IPS-NIHi11 (cell line): ENCODE results near the gene FBF1.
"Not testable (repeated sequence)": the region's sequence is repeated elsewhere in the genome, so short reads cannot be mapped to it uniquely, and the experiment has no call there.

Source experiments
- DNase-seq: peaks from one replicate; pipeline ENCODE4 v3.0.0; 2012; ENCODE audit warnings: mixed read lengths, low spot score

The FBF1 gene, protein sequence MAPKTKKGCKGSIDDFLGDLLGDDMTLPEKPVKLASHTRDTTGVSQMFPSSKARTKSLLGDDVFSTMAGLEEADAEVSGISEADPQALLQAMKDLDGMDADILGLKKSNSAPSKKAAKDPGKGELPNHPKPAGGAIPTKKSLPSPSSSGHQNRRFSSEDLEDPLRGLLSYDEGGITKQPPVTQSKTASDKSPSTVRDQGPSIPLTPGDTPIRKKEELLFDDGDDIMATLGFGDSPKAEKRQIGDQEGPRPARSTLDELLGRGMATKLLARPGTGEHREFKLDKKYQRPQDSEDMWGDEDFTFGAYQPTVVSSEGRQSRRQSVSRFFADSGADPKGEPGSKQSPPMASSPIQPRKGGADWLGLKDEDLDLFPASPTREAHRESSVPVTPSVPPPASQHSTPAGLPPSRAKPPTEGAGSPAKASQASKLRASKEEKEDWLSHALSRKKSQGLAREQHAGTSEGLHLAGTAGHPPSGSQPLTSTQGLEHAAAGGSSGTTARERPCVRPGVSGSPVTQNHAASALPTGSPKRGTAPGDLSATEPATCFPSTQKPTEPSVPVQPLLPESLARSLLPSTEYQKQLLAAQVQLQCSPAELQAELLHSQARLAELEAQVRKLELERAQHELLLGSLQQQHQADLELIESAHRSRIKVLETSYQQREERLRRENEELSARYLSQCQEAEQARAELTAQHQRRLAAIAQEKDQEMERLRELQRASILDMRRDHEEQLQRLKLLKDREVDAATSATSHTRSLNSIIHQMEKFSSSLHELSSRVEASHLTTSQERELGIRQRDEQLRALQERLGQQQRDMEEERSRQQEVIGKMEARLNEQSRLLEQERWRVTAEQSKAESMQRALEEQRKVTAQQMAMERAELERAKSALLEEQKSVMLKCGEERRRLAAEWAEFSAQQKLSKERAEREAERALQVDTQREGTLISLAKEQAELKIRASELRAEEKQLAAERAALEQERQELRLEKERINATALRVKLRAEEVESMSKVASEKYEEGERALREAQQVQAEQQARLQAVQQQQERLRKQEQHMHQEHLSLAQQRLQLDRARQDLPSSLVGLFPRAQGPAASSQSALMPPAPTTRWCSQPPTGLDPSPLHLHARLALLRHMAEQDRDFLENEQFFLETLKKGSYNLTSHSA

DNA sequence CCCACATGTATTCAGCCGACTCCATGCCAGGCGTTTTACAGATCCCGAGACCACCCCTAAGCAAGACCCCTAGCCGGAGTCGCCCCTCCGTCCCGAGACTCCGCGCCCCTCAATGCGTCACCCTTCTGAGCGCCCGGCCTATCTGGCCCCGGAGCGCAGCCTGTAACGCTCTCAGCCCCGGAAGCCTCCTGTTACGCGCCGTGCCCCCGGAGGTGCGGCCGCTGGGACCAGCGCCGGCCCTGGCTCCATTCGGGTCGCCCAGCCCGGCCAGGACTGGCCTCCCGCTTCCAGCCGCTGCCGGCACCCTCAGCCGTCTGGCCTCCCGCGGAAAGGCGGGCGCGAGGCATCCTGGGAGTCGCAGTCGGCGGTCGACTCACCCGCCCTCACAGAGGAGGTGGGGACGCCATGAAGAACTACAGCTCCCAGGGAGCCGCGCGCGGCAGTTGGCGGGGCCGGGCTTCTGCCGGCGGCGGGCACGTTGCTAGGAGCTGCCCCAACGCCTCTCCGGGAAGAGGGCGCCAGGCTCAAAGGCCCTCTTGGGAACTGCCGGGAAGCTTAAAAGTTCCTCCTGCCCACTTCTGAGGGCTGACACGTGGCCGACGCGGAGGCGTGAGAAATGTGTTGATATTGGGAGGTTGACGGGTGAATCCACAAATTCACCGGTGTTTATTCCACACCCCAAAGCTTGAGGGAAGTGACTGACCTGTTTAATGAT is at the start of gene FBF1:
TSS of gene FBF1 (minus strand) at position 316 of the 715 bp plus-strand sequence. CDS start 2,893 bp downstream, outside the sequence.
- peak; percentile 100 for DNase-seq

DNA sequence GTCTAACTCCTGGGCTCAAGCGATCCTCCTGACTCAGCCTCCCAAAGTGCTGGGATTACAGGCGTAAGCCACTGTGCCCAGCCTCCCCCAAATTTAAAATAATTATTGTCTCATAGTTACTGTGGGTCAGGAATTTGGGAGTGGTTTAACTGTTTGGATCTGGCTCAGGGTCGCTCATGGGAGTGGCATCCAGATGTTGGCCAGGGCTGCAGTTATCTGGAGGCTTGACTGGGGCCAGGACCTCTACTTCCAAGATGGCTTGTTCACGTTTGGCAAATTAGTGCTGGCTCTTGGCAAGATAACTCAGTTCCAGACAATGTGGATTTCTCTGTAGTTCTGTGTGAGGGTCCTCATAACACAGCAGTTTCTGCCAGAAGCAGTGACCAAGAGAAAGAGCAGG is 46.2 kb upstream of the FBF1 start:
- no peak for DNase-seq

DNA sequence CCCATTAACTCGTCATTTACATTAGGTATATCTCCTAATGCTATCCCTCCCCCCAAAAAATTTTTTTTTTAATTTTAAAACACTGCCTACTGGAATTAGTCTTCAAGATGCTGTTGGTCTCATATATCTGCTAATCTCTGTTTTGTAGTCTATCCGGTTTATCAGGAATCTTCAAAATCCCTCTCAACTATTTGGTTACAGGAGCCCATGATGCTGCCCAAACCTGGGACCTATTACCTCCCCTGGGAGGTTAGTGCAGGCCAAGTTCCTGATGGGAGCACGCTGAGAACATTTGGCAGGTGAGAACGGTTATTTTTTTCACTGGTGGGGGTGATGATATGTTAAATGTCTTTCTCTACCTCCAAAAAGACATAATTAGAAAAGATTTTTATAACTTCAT is 45.1 kb upstream of the FBF1 start:
- DNase-seq = no peak

DNA sequence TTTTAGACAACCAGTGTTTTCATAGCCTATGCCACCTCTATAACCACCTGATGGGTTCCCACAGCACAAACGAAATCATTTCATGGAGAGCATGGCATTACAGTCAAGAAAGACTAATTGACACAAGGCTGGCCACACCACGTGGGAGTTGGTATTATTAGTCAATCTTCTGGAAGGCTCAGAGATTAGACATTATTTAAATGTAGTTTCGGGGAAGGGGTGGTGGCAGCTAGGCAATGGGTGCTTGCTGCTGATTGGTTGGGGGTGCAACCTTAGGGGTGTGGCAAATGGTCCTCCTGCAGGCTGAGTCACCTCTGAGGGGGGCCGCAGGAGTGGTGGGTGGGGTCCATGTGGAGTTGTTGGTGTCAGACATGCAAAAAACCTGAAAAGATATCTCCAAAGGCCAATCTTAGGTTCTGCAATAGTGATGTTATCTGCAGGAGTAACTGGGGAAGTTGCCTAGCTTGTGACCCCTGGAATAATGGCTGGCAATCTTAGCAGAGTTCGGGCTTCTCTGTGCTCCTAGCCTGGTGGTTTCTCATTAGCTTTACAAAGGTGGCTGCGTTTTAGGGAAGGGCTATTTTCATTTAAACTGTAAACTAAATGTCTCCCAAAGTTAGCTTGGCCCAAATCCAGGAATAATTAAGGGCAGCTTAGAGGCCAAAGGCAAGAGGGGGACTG is 42.8 kb upstream of the FBF1 start:
- DNase-seq = peak; percentile 56

DNA sequence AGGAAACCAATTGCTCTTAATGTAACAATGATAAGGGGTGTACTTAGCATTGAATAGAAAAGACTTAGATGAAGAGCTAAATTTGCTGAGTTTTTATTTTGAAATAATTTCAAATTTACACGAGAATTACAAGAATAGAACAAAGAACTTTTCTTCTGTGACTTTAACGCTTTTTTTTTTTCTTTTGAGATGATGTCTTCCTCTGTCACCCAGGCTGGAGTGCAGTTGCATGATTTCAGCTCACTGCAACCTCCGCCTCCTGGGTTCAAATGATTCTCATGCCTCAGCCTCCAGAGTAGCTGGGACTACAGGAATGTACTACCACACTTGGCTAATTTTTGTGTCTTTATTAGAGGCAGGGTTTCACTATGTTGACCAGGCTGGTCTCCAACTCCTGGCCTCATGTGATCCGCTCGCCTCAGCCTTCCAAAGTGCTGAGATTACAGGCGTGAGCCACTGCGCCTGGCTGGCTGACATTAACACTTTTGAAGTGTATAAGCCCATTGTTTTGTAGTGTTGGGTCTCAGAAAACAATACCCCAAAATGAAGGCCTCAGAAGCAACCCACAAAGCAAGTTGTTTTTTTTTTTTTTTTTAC is 40.3 kb upstream of the FBF1 start:
- DNase-seq = no peak

DNA sequence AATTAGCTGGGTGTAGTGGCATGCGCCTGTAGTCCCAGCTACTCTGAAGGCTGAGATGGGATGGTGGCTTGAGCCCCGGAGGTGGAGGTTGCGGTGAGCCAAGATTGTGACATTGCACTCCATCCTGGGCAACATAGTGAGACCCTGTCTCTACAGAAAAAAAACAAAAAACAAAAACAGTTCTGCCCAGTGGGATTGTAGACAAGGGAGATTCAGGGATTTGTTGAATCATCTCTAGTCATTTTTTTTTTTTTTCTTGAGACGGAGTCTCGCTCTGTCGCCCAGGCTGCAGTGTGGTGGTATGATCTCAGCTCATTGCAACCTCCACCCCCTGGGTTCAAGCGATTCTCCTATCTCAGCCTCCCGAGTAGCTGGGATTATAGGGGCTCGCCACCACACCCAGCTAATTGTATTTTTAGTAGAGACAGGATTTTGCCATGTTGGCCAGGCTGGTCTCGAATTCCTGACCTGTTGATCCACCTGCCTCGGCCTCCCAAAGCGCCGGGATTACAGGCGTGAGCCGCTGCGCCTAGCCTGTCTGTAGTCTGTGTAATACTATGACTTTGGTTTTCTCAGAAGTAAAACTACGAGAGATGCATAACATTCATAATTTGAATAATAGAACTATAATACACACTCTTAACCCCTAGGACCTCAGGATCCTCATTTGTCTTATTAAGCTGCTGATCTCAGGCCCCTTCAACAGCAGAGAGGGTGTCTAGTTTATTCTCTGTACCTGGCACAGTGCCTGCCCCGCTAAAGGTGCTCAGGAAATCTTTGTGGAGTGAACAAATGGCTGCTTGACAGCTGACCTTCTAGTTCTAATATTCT is 39.6 kb upstream of the FBF1 start:
- no peak for DNase-seq

DNA sequence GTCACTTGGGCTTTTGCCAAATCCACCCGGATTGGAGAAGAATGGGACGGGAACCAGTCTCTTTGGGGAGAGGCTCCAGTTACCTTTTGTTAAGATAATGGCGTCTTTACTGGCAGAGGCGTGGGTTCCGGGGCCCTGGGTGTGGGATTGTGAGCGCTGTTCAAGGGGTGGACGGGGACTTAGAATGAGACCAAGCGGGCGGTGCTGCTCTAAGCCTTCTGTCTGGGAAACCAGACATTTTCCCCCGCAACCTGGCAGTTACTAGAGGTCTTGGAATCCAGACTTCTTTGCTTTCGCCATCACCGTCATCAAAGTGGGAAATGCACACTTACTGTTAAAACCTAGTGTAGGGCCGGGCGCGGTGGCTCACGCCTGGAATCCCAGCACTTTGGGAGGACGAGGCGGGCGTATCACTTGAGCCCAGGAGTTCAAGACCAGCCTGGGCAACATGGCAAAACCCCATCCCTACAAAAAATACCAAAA is 38.9 kb upstream of the FBF1 start:
- no peak for DNase-seq

DNA sequence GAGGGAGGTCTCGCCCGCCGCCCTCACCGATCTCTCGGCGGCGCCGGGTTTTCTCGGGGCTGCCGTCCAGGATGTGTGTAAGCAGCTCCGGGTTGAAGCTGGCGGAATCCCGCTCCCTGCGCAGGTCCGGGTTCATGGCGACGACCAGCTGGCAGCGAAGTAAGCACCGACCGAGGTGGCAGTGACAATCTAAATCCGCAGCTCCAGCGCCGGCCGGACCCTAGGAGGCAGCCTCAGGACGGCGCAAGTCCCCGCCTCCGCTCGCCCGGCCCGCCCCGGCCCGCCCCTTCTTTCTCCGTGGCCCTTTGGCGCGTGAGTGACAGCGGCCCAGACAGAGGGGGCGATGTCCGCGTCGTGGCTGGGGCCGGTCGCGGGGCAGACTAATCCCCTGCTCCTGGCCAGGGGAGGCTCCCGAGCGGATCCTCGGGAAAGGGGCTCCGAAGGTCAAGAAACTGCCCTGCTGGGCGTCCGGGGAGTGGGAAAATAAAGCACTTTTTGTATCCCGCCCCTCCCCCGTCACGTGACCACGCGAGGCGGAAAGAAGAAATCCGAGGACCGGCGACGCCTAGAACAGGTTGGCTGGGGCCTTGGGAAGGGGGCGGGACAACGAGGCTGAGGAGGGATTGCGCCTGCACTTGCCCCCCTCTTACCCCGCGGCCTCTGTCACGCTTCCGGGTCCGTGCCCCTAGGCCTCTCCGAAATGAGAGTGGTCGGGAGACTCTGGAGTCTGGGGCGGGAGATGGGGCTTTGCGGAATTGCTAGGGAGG is 38.3 kb upstream of the FBF1 start, which contains the start of the genes ACOX1 and TEN1:
TSS of gene ACOX1 (minus strand) at position 229 of the 767 bp plus-strand sequence. CDS start at position 136, 93 bp downstream.
TSS of gene TEN1 (plus strand) at position 303 of the 767 bp plus-strand sequence. CDS start 6,953 bp downstream, outside the sequence.
- peak; percentile 93 for DNase-seq

DNA sequence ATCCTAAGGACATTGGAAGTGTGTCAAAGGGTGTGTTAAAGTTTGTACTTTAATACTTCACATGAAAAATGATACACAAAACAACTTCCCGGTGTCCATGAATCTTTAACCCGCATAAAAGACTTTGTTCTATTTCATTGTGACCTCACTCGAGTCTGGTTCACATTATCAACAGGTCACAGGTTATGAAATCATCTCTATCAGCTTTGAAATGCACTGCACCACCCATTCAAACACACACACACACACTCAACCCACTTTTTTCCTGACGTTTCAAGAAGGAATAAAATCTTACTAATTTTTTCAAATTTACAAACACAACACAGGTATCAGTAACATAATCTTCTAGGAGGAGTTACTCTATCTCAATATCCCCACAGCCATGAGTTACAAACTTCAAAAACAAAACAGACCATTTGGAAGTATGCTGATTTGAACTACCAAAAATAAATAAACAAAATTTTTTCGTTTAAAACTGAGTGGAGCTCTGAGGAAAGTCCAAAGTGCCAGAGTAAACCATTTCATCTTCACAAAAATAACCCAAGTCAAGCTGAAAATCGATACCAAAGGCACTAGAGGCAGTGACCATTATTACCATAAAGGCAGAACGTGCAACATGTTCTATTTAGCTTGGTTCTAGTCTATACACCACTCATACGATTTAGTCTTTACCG is 35.5 kb upstream of the FBF1 start:
- no peak for DNase-seq

DNA sequence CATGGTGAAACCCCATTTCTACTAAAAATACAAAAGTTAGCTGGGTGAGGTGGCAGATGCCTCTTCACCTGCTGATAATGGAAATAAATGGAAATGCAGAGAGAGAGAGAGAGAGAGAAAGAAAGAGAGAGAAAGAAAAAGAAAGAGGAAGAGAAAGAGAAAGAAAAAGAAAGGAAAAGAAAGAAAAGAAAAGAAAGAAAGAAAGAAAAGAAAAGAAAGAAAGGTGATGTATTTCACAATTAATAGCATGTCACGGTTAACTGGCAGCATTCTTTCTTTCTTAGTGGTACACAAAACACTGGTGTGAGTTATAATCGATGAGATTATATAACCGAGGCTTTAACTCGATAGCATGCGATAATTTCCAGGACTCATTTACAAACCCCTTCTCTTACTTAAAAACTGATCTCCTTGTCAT is 34.9 kb upstream of the FBF1 start:
- no peak for DNase-seq

DNA sequence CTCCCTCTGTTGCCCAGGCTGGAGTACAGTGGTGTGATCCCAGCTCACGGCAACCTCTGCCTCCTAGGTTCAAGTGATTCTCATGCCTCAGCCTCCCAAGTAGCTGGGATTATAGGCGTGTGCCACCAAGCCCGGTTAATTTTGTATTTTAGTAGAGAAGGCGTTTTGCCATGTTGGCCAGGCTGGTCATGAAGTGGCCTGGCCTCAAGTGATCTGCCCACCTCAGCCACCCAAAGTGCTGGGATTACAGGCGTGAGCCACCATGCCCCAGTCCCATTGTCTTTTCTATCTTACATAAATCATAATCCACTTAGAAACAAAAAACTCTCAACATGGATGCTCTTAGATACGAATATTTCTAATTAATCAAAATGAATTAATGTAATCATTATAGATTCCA is 34.3 kb upstream of the FBF1 start:
- DNase-seq = not testable (repeated sequence)

DNA sequence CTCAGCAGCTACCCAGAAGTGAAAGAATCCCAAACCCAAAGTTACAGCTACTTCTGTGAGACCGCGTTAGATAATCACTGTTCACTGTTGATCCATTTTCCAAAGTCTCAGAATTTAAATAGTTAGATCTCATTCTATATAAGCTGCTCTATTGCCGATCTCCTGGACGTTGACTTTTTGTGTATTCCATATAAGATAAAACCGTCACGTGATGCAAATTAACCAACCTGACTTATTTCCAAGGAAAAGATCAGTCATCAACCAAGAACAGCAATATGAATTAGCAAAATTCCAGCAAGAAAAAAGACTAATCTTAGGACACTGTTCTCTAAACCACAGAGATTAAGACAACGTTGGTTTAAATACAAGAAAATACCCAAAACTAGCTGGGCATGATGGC is 29.8 kb upstream of the FBF1 start:
- DNase-seq = no peak

DNA sequence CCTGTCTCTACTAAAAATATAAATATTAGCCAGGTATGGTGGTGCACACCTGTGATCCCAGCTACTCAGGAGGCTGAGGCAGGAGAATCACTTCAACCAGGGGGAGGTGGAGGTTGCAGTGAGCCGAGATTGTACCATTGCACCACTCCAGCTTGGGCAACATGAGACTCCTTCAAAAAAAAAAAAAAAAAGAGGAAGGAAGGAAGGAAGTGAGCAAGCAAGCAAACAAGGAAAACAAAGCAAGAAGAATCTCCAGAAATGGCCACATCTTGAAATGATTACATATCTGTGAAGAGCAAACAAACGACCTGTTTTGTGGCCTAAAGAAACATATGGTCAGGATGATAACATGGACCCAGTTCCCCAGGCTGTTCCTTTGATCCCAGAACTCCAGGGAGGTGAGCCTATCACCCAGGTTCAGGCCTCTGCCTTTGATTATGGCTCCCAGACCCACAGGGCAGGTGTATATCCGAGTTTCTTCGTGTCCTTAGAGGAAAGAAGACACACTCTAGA is 29.2 kb upstream of the FBF1 start:
- DNase-seq = no peak

DNA sequence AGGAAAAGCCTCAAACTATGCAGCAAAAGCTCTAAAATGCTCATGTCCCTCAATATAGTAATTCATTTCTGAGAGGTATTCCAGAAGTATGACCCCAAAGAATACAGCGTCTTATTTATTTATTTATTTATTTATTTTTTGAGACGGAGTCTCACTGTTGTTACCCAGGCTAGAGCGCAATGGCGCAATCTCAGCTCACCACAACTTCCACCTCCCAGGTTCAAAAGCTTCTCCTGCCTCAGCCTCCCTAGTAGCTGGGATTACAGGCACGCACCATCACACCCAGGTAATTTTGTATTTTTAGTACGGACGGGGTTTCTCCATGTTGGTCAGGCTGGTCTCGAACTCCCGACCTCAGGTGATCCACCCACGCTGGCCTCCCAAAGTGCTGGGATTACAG is 28.2 kb upstream of the FBF1 start:
- DNase-seq = not testable (repeated sequence)

DNA sequence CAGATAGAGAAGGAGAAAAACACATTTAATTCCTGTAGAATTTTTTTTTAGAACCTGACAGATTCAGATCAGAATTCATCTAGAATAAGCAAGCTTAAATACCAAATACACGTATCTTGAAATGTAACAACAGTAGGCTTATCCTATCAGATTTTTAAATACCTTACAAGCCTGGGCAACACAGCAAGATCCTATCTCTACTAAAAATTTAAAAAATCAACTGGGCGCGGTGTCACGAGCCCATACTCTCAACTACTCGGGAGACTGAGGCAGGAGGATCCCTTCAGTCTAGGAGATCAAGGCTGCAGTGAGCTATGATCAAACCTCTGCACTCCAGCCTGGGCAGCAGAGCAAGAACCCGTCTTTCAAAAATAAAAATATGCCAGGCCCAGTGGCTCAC is 24.6 kb upstream of the FBF1 start:
- no peak for DNase-seq

DNA sequence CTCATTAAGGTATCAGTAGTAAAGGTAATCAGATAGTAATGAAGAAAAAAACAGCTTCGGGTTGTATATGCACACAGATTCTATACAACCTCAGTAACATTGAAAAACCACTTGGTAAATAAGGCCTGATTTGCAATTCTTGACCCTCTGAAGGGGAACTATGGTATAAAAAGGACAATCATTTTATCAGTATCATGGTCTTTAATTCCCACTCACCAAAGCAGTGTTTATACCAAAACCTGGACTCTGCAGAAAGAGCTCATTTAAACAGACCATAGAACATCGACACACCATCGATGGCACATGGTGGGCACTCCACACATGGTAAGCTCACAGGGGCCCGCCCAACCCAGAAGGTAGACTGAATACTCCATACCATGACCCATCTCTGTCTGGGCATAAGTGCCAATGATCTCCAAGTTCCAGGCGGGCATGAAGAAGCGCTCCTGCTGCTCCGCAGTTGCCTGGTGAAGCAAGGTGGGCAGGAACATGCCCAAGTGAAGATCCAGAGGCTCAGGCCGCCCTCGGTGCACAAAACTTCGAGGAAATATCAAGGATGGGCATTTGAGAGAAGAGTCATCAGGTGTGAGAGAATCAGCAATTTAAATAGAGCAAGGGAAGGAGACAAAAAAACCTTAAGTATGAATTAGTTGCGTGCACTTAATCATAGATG is 19.1 kb upstream of the FBF1 start:
- no peak for DNase-seq
